Activated B cell treated with CpG ODN at 0.5 μM for 24 hours (primary cell): ENCODE measurements around the gene PRR7. TPM values are rescaled to one million over a fixed set of nuclear protein-coding genes. Genes with fewer than 3 reads are reported as not detected.

Source experiments
- ATAC-seq: fragments of 200-7000 bp; cut with Tn5 transposase; one replicate; pipeline ENCODE4 v1.10.0; 2021; ENCODE audit warnings: low read depth, mild to moderate bottlenecking, moderate library complexity
- CTCF ChIA-PET: fragments of 350-600 bp; sonication (Branson Sonifier 250); formaldehyde crosslinking; loops from one replicate; lab custom pipeline; 2021; ENCODE audit warnings: antibody characterized with exemption; lab: Charles Lee
- POLR2A ChIA-PET: fragments of 350-600 bp; sonication (Branson Sonifier 250); formaldehyde crosslinking; loops from one replicate; lab custom pipeline; 2021; ENCODE audit warnings: antibody characterized with exemption; lab: Charles Lee
- DNase-seq: peaks from one replicate; pipeline ENCODE4 v3.0.0; 2022
- H3K27ac Mint-ChIP-seq: one replicate; pipeline ENCODE4 v1.8.0; 2020; ENCODE audit warnings: mixed read lengths
- H3K27me3 Mint-ChIP-seq: one replicate; pipeline ENCODE4 v1.8.0; 2021; ENCODE audit warnings: mixed read lengths
- H3K36me3 Mint-ChIP-seq: one replicate; pipeline ENCODE4 v1.8.0; 2021; ENCODE audit warnings: low read depth, mixed read lengths
- H3K4me1 Mint-ChIP-seq: one replicate; pipeline ENCODE4 v1.8.0; 2021; ENCODE audit warnings: mixed read lengths
- H3K4me3 Mint-ChIP-seq: one replicate; pipeline ENCODE4 v1.8.0; 2020; ENCODE audit warnings: mild to moderate bottlenecking, mixed read lengths
- H3K9me3 Mint-ChIP-seq: one replicate; pipeline ENCODE4 v1.8.0; 2020; ENCODE audit warnings: mixed read lengths
- CTCF ChIP-seq: fragments of 200-600 bp; IDR thresholded peaks from one replicate; pipeline ENCODE4 v1.8.0; 2022; ENCODE audit warnings: antibody characterized with exemption, mild to moderate bottlenecking
- intact Hi-C: fragments of 100-400 bp; cut with micrococcal nuclease; formaldehyde crosslinking; loops from one replicate; pipeline ENCODE4 v1.15.1; 2024
- total RNA-seq: library from RNA; stranded (reverse); gene quantifications from 2 replicates; pipeline ENCODE4 v1.2.3, GENCODE V29; 2022

PRR7 gene
- total RNA-seq, 1 donor from 2014 or later = 3.2 TPM

DNA sequence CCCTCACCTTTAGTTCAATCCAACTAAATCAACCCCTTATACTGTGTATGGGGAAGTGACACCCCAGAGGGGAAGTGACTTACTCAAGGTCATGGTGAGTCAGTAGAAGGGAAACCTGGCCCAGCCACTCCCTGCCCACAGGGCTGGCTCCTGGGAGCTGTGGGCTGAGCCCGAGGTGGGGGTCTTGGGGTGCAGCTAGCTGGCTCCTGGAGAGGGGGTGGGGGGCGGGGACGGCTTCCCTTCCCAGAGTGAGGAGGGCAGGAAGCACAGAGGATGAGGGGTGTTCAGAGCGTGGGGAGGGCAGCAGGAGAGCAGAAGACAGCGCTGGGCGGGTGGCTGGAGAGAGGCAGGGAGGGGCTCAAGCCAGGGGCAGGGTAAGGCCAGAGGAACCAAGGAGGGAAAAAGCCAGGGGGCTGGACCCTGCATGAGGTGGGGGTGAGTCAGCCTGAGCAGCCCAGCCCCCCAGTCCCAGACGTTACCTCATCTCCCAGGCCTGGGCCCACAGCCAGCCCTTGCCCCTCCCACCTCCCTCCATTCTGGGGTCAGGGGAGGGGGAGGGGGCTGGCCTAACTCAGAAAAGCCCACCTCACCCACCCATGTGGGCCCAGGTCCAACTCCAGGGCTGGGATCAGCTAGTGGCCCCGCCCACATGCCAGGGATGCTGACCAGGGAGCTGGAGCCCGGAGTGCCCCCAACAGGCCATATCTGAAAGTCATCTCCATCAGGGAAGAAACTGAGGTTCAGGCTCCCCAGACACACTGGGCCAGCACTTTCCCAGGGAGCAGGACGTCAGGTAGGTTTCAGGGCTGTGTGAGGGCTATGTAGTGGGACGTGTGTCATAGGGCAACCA lies 48.0 kb downstream of the PRR7 start:
- no peak for TF ChIP-seq CTCF
- no peaks in the 10 kb centered on the region for H3K9me3 Mint-ChIP-seq
- peak; percentile 44 for DNase-seq
- ChIA-PET POLR2A (interaction anchor here (1.2 to 7.7 kb wide), 2 partner anchors 14 to 97 kb away, joined by 3 to 96 read pairs; partner anchors contain the start of genes DOK3 and TMED9), CTCF (interaction anchor here (1.0 to 1.8 kb wide), 5 partner anchors 15 to 105 kb away, joined by 3 to 8 read pairs (median 4); partner anchors contain the start of gene DOK3)
- peak overlapping the region; percentile 77 for H3K27ac Mint-ChIP-seq
- ATAC-seq = peak; percentile 56
- peaks cover 54% of the 10 kb centered on the region for H3K4me1 Mint-ChIP-seq
- peaks cover 2% of the 10 kb centered on the region for H3K27me3 Mint-ChIP-seq
- intact Hi-C loops = no loop called here
- H3K36me3 Mint-ChIP-seq = peaks cover 6% of the 10 kb centered on the region
- H3K4me3 Mint-ChIP-seq = peak overlapping the region; percentile 28

- Mint-ChIP-seq H3K4me1 (peaks cover 59% of the 10 kb centered on the region), H3K27ac (no peak overlapping the region), H3K9me3 (no peaks in the 10 kb centered on the region), H3K27me3 (peaks cover 2% of the 10 kb centered on the region), H3K36me3 (peaks cover 3% of the 10 kb centered on the region), H3K4me3 (no peak overlapping the region)
- ChIA-PET CTCF (interaction anchor here (1.0 to 1.8 kb wide), 5 partner anchors 14 to 106 kb away, joined by 3 to 8 read pairs (median 4); partner anchors contain the start of gene DOK3), POLR2A (interaction anchor here (0.5 to 7.7 kb wide), 3 partner anchors 13 to 620 kb away, joined by 11 to 96 read pairs (median 22); partner anchors contain the start of gene DOK3)
- intact Hi-C loops = loop anchor here (2.0 kb wide), 2 partner anchors 17 to 21 kb away; partner anchors contain the start of gene DDX41
- TF ChIP-seq CTCF = no peak
- DNase-seq (no peak), ATAC-seq (no peak)
Observed at GRCh38 chr5:177495243-177496060, 48.8 kb downstream of the PRR7 start.

DNA sequence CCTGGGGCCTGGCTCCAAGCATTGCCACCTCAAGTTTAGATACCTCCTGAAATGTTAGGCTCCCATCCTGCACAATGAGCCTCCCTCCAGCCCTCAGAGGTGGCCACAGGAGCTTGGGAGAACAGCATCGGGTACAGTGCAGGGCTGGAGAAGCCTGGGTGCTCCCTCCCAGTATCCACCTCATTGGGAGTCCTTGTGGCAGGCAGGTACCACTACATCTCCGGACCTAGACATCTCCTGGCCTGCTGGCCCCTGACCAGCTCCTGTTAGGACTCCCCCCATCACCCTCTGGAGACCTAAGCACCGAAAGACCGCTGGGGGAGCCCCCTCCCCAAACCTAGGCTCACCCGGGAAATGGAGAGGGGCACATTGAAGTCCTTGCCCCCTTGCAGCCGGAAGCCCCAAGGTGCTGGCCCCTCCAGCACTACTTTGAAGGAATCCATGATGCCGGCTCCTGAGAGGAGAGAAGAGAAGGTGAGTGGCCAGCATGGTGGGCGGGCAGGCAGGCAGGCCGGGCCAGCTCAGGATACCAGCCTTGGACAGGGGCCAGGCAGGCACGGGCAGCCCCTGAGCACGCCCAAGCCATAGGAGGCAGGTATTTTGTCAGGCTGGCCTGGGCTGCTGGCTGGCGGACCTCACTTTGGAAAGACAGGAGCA lies 49.6 kb downstream of the PRR7 start:
- H3K27ac Mint-ChIP-seq = no peak overlapping the region
- H3K27me3 Mint-ChIP-seq = peaks cover 2% of the 10 kb centered on the region
- intact Hi-C loops = loop anchor here (2.0 kb wide), 2 partner anchors 17 to 21 kb away; partner anchors contain the start of gene DDX41
- CTCF ChIA-PET = interaction anchor here (1.2 to 1.6 kb wide), 2 partner anchors 41 to 106 kb away, joined by 4 read pairs; no protein-coding TSS in a partner anchor
- H3K36me3 Mint-ChIP-seq = peaks cover under 1% of the 10 kb centered on the region
- H3K4me3 Mint-ChIP-seq = peak overlapping the region; percentile 66
- H3K9me3 Mint-ChIP-seq = no peaks in the 10 kb centered on the region
- no peak for TF ChIP-seq CTCF
- ATAC-seq = no peak
- peaks cover 66% of the 10 kb centered on the region for H3K4me1 Mint-ChIP-seq
- no peak for DNase-seq
- POLR2A ChIA-PET = interaction anchor here (0.6 to 7.7 kb wide), 3 partner anchors 13 to 160 kb away, joined by 6 to 96 read pairs (median 22); partner anchors contain the start of gene DOK3

GRCh38 chr5:177496727-177497291 lies 50.2 kb downstream of the PRR7 start:
- Mint-ChIP-seq H3K27ac (no peak overlapping the region), H3K4me3 (peak overlapping the region; percentile 66), H3K27me3 (peaks cover 2% of the 10 kb centered on the region), H3K9me3 (no peaks in the 10 kb centered on the region), H3K36me3 (no peaks in the 10 kb centered on the region), H3K4me1 (peaks cover 72% of the 10 kb centered on the region)
- ATAC-seq (no peak), DNase-seq (no peak)
- TF ChIP-seq CTCF = no peak
- intact Hi-C loops = loop anchor here (1.0 to 2.0 kb wide), 8 partner anchors 11 to 186 kb away; partner anchors contain the start of genes DDX41, FAM193B, GRK6 and MXD3
- CTCF ChIA-PET = interaction anchor here (0.7 to 1.9 kb wide), 6 partner anchors 12 to 188 kb away, joined by 5 to 11 read pairs (median 8); partner anchors contain the start of gene DOK3
- POLR2A ChIA-PET = interaction anchor here (0.5 to 7.7 kb wide), 9 partner anchors 12 to 950 kb away, joined by 3 to 96 read pairs (median 4); partner anchors contain the start of genes DOK3 and LMAN2
